ENCODE measurements around the gene ARL2BP. TPM values are rescaled to one million over a fixed set of nuclear protein-coding genes. Genes with fewer than 3 reads are reported as not detected.

Gene ARL2BP
- total and polyA plus RNA-seq, 2 of the 13 experiments (the other 11 are each of a cell fraction or from before 2014, with no cell fraction given), result 64.3 to 67.6 TPM

GRCh38 chr16:57283214-57283958 lies 38.3 kb downstream of the ARL2BP start (continued):
- TF ChIP-seq ZNF577 (CRISPR knock-in tag; IDR thresholded peaks at IDR 0.05; ENCODE audit: borderline replicate concordance, low read depth), result no peak
- TF ChIP-seq LCORL (IDR thresholded peaks at IDR 0.05), result no peak
- peak; percentile 41; the same call in 1 of the 2 replicates for TF ChIP-seq LCORL (CRISPR knock-in tag; IDR thresholded peaks at IDR 0.05)
- no peak for TF ChIP-seq BRF2 (CRISPR knock-in tag; IDR thresholded peaks at IDR 0.05)
- no peak for TF ChIP-seq HOMEZ (CRISPR knock-in tag; IDR thresholded peaks at IDR 0.05; ENCODE audit: low read depth)
- no peak for TF ChIP-seq ZNF207 (IDR thresholded peaks at IDR 0.05; ENCODE audit: borderline replicate concordance)
- 0 out of 2 replicates have a peak, but pooled peaks have one; percentile 41 for TF ChIP-seq ZNF850 (CRISPR knock-in tag; conservative IDR thresholded peaks at IDR 0.05)
- no peak for TF ChIP-seq ZNF230 (CRISPR knock-in tag; IDR thresholded peaks at IDR 0.05)
- TF ChIP-seq ZBTB21 (CRISPR knock-in tag; IDR thresholded peaks at IDR 0.05), result no peak
- no peak for TF ChIP-seq ZIK1 (CRISPR knock-in tag; IDR thresholded peaks at IDR 0.05; ENCODE audit: borderline replicate concordance, low read depth)
- TF ChIP-seq YY1 (IDR thresholded peaks at IDR 0.05; ENCODE audit: insufficient read depth, insufficient replicate concordance, low read depth, low read length), result no peak
- no peak for TF ChIP-seq JDP2 (CRISPR knock-in tag; IDR thresholded peaks at IDR 0.05; ENCODE audit: borderline replicate concordance)
- no peak for TF ChIP-seq KDM1A (CRISPR knock-in tag; IDR thresholded peaks at IDR 0.05)
- TF ChIP-seq NCOA5 (CRISPR knock-in tag; IDR thresholded peaks at IDR 0.05), result no peak
- TF ChIP-seq, protein P1, sequence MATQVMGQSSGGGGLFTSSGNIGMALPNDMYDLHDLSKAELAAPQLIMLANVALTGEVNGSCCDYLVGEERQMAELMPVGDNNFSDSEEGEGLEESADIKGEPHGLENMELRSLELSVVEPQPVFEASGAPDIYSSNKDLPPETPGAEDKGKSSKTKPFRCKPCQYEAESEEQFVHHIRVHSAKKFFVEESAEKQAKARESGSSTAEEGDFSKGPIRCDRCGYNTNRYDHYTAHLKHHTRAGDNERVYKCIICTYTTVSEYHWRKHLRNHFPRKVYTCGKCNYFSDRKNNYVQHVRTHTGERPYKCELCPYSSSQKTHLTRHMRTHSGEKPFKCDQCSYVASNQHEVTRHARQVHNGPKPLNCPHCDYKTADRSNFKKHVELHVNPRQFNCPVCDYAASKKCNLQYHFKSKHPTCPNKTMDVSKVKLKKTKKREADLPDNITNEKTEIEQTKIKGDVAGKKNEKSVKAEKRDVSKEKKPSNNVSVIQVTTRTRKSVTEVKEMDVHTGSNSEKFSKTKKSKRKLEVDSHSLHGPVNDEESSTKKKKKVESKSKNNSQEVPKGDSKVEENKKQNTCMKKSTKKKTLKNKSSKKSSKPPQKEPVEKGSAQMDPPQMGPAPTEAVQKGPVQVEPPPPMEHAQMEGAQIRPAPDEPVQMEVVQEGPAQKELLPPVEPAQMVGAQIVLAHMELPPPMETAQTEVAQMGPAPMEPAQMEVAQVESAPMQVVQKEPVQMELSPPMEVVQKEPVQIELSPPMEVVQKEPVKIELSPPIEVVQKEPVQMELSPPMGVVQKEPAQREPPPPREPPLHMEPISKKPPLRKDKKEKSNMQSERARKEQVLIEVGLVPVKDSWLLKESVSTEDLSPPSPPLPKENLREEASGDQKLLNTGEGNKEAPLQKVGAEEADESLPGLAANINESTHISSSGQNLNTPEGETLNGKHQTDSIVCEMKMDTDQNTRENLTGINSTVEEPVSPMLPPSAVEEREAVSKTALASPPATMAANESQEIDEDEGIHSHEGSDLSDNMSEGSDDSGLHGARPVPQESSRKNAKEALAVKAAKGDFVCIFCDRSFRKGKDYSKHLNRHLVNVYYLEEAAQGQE (IDR thresholded peaks at IDR 0.05; ENCODE audit: borderline replicate concordance in 1 of 2, low read depth in 1 of 2, low read length in 2 of 2), result no peak
- TF ChIP-seq MAFF (IDR thresholded peaks at IDR 0.05; ENCODE audit: low read depth, low read length), result no peak
- no peak for TF ChIP-seq CHD2 (IDR thresholded peaks at IDR 0.05; ENCODE audit: low read depth, low read length)
- TF ChIP-seq PRDM10 (CRISPR knock-in tag; IDR thresholded peaks at IDR 0.05; ENCODE audit: low read depth), result no peak
- TF ChIP-seq PTBP1 (IDR thresholded peaks at IDR 0.05; ENCODE audit: low read depth, low read length, poor library complexity, severe bottlenecking), result no peak
- TF ChIP-seq ZNF234 (CRISPR knock-in tag; conservative IDR thresholded peaks at IDR 0.05), result no peak
